Measurements from ENCODE around the gene RNASET2. TPM values are rescaled to one million over a fixed set of nuclear protein-coding genes. Genes with fewer than 3 reads are reported as not detected.

The RNASET2 gene
- total RNA-seq, 1 donor from 2014 or later: 22.0 TPM

DNA sequence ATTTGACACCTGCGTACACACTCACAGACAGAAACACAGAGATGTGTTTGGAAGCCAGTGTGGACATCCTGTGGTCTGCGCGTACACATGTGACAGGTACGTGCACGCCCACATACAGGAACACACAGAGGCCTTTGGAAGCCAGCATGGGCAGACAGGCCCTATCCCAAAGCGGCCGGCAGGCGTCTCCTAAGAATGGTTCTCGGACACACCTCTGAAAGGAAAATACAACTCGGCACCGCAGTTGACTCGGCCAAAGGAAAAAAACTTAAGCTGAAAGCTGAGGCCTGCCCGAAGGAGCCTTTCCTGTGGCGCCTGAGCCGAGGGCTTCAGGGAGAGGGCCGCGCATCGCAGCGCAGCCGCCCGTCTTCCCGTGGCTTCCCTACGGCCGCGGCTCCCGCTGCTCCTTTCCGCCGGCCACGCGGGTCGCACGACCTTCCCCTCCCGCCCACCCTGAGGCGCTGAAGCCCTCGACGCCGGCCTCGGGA lies 41.5 kb upstream of the RNASET2 start:
- TF ChIP-seq, protein P1, sequence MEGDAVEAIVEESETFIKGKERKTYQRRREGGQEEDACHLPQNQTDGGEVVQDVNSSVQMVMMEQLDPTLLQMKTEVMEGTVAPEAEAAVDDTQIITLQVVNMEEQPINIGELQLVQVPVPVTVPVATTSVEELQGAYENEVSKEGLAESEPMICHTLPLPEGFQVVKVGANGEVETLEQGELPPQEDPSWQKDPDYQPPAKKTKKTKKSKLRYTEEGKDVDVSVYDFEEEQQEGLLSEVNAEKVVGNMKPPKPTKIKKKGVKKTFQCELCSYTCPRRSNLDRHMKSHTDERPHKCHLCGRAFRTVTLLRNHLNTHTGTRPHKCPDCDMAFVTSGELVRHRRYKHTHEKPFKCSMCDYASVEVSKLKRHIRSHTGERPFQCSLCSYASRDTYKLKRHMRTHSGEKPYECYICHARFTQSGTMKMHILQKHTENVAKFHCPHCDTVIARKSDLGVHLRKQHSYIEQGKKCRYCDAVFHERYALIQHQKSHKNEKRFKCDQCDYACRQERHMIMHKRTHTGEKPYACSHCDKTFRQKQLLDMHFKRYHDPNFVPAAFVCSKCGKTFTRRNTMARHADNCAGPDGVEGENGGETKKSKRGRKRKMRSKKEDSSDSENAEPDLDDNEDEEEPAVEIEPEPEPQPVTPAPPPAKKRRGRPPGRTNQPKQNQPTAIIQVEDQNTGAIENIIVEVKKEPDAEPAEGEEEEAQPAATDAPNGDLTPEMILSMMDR (IDR thresholded peaks at IDR 0.05; ENCODE audit: insufficient read depth, low read depth, low read length): peak; percentile 45
- TF ChIP-seq EZH2 (IDR thresholded peaks at IDR 0.05; ENCODE audit: insufficient read depth, low read length): no peak
- Histone ChIP-seq H3K9me3 (ENCODE audit: insufficient read depth, low read depth, low read length) (no peaks in the 10 kb centered on the region), H3K4me1 (ENCODE audit: insufficient read depth, low read length) (no peaks in the 10 kb centered on the region), H3K79me2 (ENCODE audit: insufficient read depth, low read length) (peaks cover 87% of the 10 kb centered on the region), H3K4me3 (ENCODE audit: insufficient read depth, low read depth, low read length) (peak overlapping the region; percentile 78), H3K27ac (ENCODE audit: low read depth, low read length) (peak overlapping the region; percentile 69), H4K20me1 (ENCODE audit: insufficient read depth, low read length) (peaks cover 16% of the 10 kb centered on the region), H3K9ac (ENCODE audit: low read length) (peak overlapping the region; percentile 83), H3K4me2 (ENCODE audit: low read length) (peak overlapping the region; percentile 95), H3K36me3 (ENCODE audit: insufficient read depth, low read length) (no peaks in the 10 kb centered on the region), H3K27me3 (ENCODE audit: insufficient read depth, low read length) (no peaks in the 10 kb centered on the region), H2AFZ (ENCODE audit: low read depth, low read length) (peak overlapping the region; percentile 81)
- Mint-ChIP-seq H3K4me3 (ENCODE audit: unreplicated experiment) (peak overlapping the region; percentile 76), H3K9me3 (ENCODE audit: unreplicated experiment) (no peaks in the 10 kb centered on the region), H3K27ac (ENCODE audit: unreplicated experiment) (no peak overlapping the region), H3K4me1 (ENCODE audit: low read depth, unreplicated experiment) (peaks cover 12% of the 10 kb centered on the region), H3K36me3 (ENCODE audit: low read depth, unreplicated experiment) (no peaks in the 10 kb centered on the region), H3K27me3 (ENCODE audit: low read depth, unreplicated experiment) (no peaks in the 10 kb centered on the region)
- peak; percentile 60 for DNase-seq (ENCODE audit: low read depth)
- FAIRE-seq: no peak

DNA sequence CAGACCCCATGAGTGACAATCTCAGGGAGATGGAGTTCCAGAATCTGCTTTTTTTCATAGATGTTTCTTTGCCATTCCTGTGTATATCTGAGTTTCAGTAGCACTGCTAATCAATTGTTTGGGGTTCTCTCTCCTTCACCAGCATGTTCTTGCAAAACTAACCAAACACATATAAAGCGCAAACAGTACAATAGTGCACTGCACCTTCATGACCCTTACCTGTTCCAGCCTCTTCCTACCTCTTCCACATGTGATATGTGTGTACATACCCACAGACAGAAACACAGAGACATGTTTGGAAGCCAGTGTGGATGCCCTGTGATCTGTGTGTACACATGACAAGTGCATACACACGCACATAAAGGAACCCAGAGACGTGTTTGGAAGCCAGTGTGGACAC lies 41.0 kb upstream of the RNASET2 start:
- Histone ChIP-seq H3K4me3 (ENCODE audit: insufficient read depth, low read depth, low read length) (peak overlapping the region; percentile 78), H3K4me2 (ENCODE audit: low read length) (peak overlapping the region; percentile 95), H3K4me1 (ENCODE audit: insufficient read depth, low read length) (no peaks in the 10 kb centered on the region), H3K27ac (ENCODE audit: low read depth, low read length) (no peak overlapping the region), H3K9me3 (ENCODE audit: insufficient read depth, low read depth, low read length) (no peaks in the 10 kb centered on the region), H2AFZ (ENCODE audit: low read depth, low read length) (peak overlapping the region; percentile 81), H4K20me1 (ENCODE audit: insufficient read depth, low read length) (peaks cover 16% of the 10 kb centered on the region), H3K36me3 (ENCODE audit: insufficient read depth, low read length) (no peaks in the 10 kb centered on the region), H3K9ac (ENCODE audit: low read length) (peak overlapping the region; percentile 83), H3K27me3 (ENCODE audit: insufficient read depth, low read length) (no peaks in the 10 kb centered on the region), H3K79me2 (ENCODE audit: insufficient read depth, low read length) (peaks cover 89% of the 10 kb centered on the region)
- Mint-ChIP-seq H3K27me3 (ENCODE audit: low read depth, unreplicated experiment) (no peaks in the 10 kb centered on the region), H3K4me1 (ENCODE audit: low read depth, unreplicated experiment) (peaks cover 12% of the 10 kb centered on the region), H3K36me3 (ENCODE audit: low read depth, unreplicated experiment) (no peaks in the 10 kb centered on the region), H3K4me3 (ENCODE audit: unreplicated experiment) (peak overlapping the region; percentile 76), H3K9me3 (ENCODE audit: unreplicated experiment) (no peaks in the 10 kb centered on the region), H3K27ac (ENCODE audit: unreplicated experiment) (no peak overlapping the region)
- no peak for TF ChIP-seq EZH2 (IDR thresholded peaks at IDR 0.05; ENCODE audit: insufficient read depth, low read length)
- TF ChIP-seq, protein P1 (IDR thresholded peaks at IDR 0.05; ENCODE audit: insufficient read depth, low read depth, low read length): no peak
- DNase-seq (ENCODE audit: low read depth): no peak
- no peak for FAIRE-seq

DNA sequence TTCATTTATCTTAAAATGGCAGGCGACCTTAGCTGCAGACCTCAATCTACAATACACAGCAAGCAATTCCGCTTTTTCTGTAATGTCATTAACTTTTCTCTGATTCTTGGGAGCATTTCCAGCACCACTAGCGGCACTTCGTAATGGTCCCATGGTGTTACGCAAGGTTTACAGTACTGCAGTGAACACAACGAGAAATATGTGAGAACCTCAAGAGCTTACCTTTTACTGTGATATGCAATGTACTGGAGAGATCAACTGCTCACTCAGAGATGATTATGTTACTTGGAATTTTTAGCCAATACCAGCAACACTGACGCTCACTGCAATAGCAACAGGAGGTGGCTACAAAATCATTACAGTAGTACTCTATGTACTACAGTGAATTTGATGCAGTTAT lies 40.1 kb upstream of the RNASET2 start:
- H2AFZ ChIP-seq (ENCODE audit: low read depth, low read length): no peak overlapping the region
- FAIRE-seq: no peak
- no peak overlapping the region for H3K4me3 Mint-ChIP-seq (ENCODE audit: unreplicated experiment)
- H3K9me3 Mint-ChIP-seq (ENCODE audit: unreplicated experiment): no peaks in the 10 kb centered on the region
- no peak overlapping the region for H3K27ac Mint-ChIP-seq (ENCODE audit: unreplicated experiment)
- DNase-seq (ENCODE audit: low read depth): peak; percentile 67
- H3K27me3 ChIP-seq (ENCODE audit: insufficient read depth, low read length): no peaks in the 10 kb centered on the region
- peaks cover 12% of the 10 kb centered on the region for H3K4me1 Mint-ChIP-seq (ENCODE audit: low read depth, unreplicated experiment)
- H3K79me2 ChIP-seq (ENCODE audit: insufficient read depth, low read length): peaks cover 83% of the 10 kb centered on the region
- no peaks in the 10 kb centered on the region for H3K36me3 Mint-ChIP-seq (ENCODE audit: low read depth, unreplicated experiment)
- no peak overlapping the region for H3K27ac ChIP-seq (ENCODE audit: low read depth, low read length)
- H3K27me3 Mint-ChIP-seq (ENCODE audit: low read depth, unreplicated experiment): no peaks in the 10 kb centered on the region
- no peak overlapping the region for H3K4me3 ChIP-seq (ENCODE audit: insufficient read depth, low read depth, low read length)
- H3K4me1 ChIP-seq (ENCODE audit: insufficient read depth, low read length): no peaks in the 10 kb centered on the region
- no peak for TF ChIP-seq EZH2 (IDR thresholded peaks at IDR 0.05; ENCODE audit: insufficient read depth, low read length)
- TF ChIP-seq, protein P1 (IDR thresholded peaks at IDR 0.05; ENCODE audit: insufficient read depth, low read depth, low read length): no peak
- no peak overlapping the region for H3K9ac ChIP-seq (ENCODE audit: low read length)
- no peaks in the 10 kb centered on the region for H3K36me3 ChIP-seq (ENCODE audit: insufficient read depth, low read length)
- H4K20me1 ChIP-seq (ENCODE audit: insufficient read depth, low read length): peaks cover 13% of the 10 kb centered on the region
- no peaks in the 10 kb centered on the region for H3K9me3 ChIP-seq (ENCODE audit: insufficient read depth, low read depth, low read length)
- no peak overlapping the region for H3K4me2 ChIP-seq (ENCODE audit: low read length)

Data from astrocyte (in vitro differentiated cells and primary cell).